Osteocyte (in vitro differentiated cells): ENCODE measurements around the gene ZNF888. TPM values are rescaled to one million over a fixed set of nuclear protein-coding genes. Genes with fewer than 3 reads are reported as not detected.
A peak's percentile ranks its signal among the peaks of the same experiment; 100 is the strongest.
"Not testable (repeated sequence)": the region's sequence is repeated elsewhere in the genome, so short reads cannot be mapped to it uniquely, and the experiment has no call there.

Experiments
- DNase-seq: peaks from one replicate; pipeline ENCODE4 v3.0.0; 2021; ENCODE audit warnings: mixed read lengths; ENCODE audit not compliant: unreplicated experiment; ENCODE audit errors: extremely low spot score
- H3K27ac Mint-ChIP-seq: one replicate; pipeline ENCODE4 v1.8.0; 2021; ENCODE audit warnings: mild to moderate bottlenecking, mixed read lengths; ENCODE audit not compliant: unreplicated experiment
- H3K27me3 Mint-ChIP-seq: one replicate; pipeline ENCODE4 v1.8.0; 2021; ENCODE audit warnings: mixed read lengths; ENCODE audit not compliant: unreplicated experiment
- H3K36me3 Mint-ChIP-seq: one replicate; pipeline ENCODE4 v1.8.0; 2021; ENCODE audit warnings: mixed read lengths; ENCODE audit not compliant: unreplicated experiment
- H3K4me1 Mint-ChIP-seq: one replicate; pipeline ENCODE4 v1.8.0; 2021; ENCODE audit warnings: mixed read lengths; ENCODE audit not compliant: unreplicated experiment
- H3K4me3 Mint-ChIP-seq: one replicate; pipeline ENCODE4 v1.8.0; 2021; ENCODE audit warnings: mild to moderate bottlenecking, moderate library complexity, mixed read lengths; ENCODE audit not compliant: unreplicated experiment
- H3K9me3 Mint-ChIP-seq: one replicate; pipeline ENCODE4 v1.8.0; 2021; ENCODE audit warnings: mixed read lengths; ENCODE audit not compliant: unreplicated experiment
- CTCF ChIP-seq: fragments of 200-600 bp; sonication (generic); IDR thresholded peaks from 2 replicates; pipeline ENCODE4 v1.5.0; 2021; ENCODE audit warnings: antibody characterized with exemption, mild to moderate bottlenecking, moderate library complexity
- total RNA-seq: library from RNA; stranded (reverse); gene quantifications from 2 replicates; pipeline ENCODE4 v1.2.1, GENCODE V29; 2021

Gene ZNF888
- total RNA-seq, 1 donor from 2014 or later, result 4.0 TPM

DNA sequence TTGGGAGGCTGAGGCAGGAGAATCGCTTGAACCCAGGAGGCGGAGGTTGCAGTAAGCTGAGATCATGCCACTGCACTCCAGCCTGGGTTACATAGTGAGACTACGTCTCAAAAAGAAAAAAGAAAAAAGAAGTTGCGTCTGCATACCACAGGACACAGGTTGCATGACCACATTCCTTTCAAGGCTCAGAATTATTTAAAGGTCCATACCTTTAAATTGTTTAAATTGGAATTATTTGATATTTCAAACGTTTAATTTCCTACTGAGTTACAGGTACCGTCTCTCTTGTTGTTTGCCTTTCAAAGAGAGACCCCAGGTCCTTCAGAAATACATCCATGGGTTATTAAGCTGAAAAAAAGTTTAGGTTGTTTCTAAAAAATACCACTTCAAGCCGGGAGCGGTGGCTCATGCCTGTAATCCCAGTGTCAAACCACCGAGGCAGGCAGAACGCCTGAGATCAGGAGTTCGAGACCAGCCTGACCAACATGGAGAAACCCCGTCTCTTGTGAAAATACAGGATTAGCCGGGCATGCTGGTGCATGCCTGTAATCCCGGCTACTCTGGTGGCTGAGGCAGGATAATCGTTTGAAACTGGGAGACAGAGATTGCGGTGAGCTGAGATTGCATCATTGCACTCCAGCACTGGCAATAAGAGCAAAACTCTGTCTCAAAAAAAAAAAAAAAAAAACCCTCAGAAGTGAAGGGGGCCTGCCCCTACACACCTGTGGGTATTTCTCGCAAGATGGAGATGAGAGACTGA, 20.8 kb upstream of the ZNF888 start:
- peaks cover 2% of the 10 kb centered on the region for H3K36me3 Mint-ChIP-seq
- peaks cover 3% of the 10 kb centered on the region for H3K9me3 Mint-ChIP-seq
- H3K27ac Mint-ChIP-seq, result no peak overlapping the region
- no peaks in the 10 kb centered on the region for H3K27me3 Mint-ChIP-seq
- H3K4me1 Mint-ChIP-seq, result peaks cover 15% of the 10 kb centered on the region
- TF ChIP-seq CTCF, result no peak
- no peak overlapping the region for H3K4me3 Mint-ChIP-seq
- DNase-seq, result no peak

GRCh38 chr19:52943134-52943883, 20.1 kb upstream of the ZNF888 start:
- Mint-ChIP-seq H3K27me3 (no peaks in the 10 kb centered on the region), H3K9me3 (peaks cover 3% of the 10 kb centered on the region), H3K27ac (peak overlapping the region; percentile 93), H3K4me3 (peak overlapping the region; percentile 92), H3K36me3 (peaks cover 10% of the 10 kb centered on the region), H3K4me1 (peaks cover 18% of the 10 kb centered on the region)
- TF ChIP-seq CTCF, result no peak
- no peak for DNase-seq

GRCh38 chr19:52942386-52943133, 19.3 kb upstream of the ZNF888 start:
- DNase-seq, result peak; percentile 98
- no peak for TF ChIP-seq CTCF
- Mint-ChIP-seq H3K4me3 (peak overlapping the region; percentile 92), H3K4me1 (peaks cover 18% of the 10 kb centered on the region), H3K36me3 (peaks cover 9% of the 10 kb centered on the region), H3K9me3 (peaks cover 3% of the 10 kb centered on the region), H3K27ac (peak overlapping the region; percentile 93), H3K27me3 (no peaks in the 10 kb centered on the region)

DNA sequence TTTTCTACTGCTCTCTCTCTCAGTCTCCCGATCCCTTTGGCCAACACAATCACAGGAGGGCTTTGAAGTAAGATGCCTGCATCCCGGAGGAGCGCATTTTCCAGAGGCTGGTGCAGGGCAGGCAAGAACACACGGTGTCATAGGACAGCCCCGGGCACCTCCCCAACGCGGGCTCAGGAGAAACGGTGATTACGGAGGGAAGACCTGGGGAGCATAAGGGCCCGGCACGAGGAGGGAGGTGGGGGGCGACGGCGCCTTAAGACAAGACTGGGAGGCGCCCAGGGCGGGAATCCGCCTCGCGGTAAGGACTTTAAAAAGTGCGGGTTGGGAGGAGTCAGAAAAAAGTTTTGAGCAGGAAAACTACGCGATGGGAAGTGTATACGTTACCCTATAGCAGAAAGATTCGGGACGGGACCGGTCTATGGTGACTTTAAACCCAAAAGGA, 18.7 kb upstream of the ZNF888 start:
- no peaks in the 10 kb centered on the region for H3K27me3 Mint-ChIP-seq
- peaks cover 9% of the 10 kb centered on the region for H3K36me3 Mint-ChIP-seq
- DNase-seq, result no peak
- H3K4me1 Mint-ChIP-seq, result peaks cover 18% of the 10 kb centered on the region
- TF ChIP-seq CTCF, result no peak
- H3K9me3 Mint-ChIP-seq, result peaks cover 3% of the 10 kb centered on the region
- H3K27ac Mint-ChIP-seq, result peak overlapping the region; percentile 93
- H3K4me3 Mint-ChIP-seq, result peak overlapping the region; percentile 92

GRCh38 chr19:52941523-52941922, 18.3 kb upstream of the ZNF888 start:
- H3K27me3 Mint-ChIP-seq, H3K36me3 Mint-ChIP-seq, DNase-seq, H3K9me3 Mint-ChIP-seq: not testable (repeated sequence)
- Mint-ChIP-seq H3K27ac (peak overlapping the region; percentile 93), H3K4me1 (peaks cover 18% of the 10 kb centered on the region), H3K4me3 (peak overlapping the region; percentile 92)

DNA sequence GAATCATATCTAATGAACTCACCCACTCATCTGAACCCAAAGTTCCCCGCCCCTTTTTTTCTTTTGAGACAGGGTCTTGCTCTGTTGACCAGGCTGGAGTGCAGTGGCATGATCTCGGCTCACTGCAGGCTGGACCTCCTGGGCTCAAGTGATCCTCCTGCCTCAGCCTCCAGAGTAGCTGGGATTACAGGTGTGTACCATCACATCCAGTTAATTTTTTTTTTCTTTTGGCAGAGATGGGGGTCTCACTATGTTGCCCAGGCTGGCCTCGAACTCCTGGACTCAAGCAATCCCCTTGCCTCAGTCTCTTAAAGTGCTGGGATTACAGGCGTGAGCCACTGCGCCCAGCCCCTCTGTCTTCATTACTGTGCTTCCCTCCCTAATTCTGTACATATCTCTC, 17.7 kb upstream of the ZNF888 start:
- peaks cover 11% of the 10 kb centered on the region for H3K36me3 Mint-ChIP-seq
- not testable (repeated sequence) for H3K9me3 Mint-ChIP-seq, DNase-seq, H3K27ac Mint-ChIP-seq, H3K27me3 Mint-ChIP-seq
- H3K4me3 Mint-ChIP-seq, result peak overlapping the region; percentile 92
- peaks cover 20% of the 10 kb centered on the region for H3K4me1 Mint-ChIP-seq
